Panc1 (cell line): ENCODE results near the gene DDX39B. TPM values are rescaled to one million over a fixed set of nuclear protein-coding genes. Genes with fewer than 3 reads are reported as not detected.

Experiments used
- ATAC-seq: fragments of 200-7000 bp; cut with Tn5 transposase; 2 replicates; pipeline ENCODE4 v1.9.1; 2020; ENCODE audit warnings: mild to moderate bottlenecking, moderate library complexity
- BruUV-seq: library from RNA; stranded (reverse); fragments of 400-500 nt; replicated peaks from 2 replicates; lab custom pipeline; 2021; lab: Mats Ljungman, UMichigan
- CTCF ChIA-PET: fragments of 300-600 bp; sonication (Branson Sonifier 250); formaldehyde crosslinking; loops from one replicate; lab custom pipeline; 2022; ENCODE audit warnings: antibody characterized with exemption; lab: Charles Lee
- POLR2A ChIA-PET: fragments of 300-600 bp; sonication (Branson Sonifier 250); formaldehyde crosslinking; loops from one replicate; lab custom pipeline; 2022; ENCODE audit warnings: antibody characterized with exemption; lab: Charles Lee
- DNase-seq: peaks from one replicate; pipeline ENCODE4 v3.0.0-alpha.2; 2010; ENCODE audit warnings: low read depth, low spot score
- H3K27ac ChIP-seq: 2 replicates; pipeline ENCODE4 v1.5.1; 2011; ENCODE audit warnings: mild to moderate bottlenecking, low read length, inconsistent platforms
- H3K27me3 ChIP-seq: fragments of 200-500 bp; sonication (Bioruptor generic); 2 replicates; pipeline ENCODE4 v1.6.0; 2014; ENCODE audit warnings: low read length, inconsistent platforms; ENCODE audit not compliant: control insufficient read depth, insufficient read depth
- H3K36me3 ChIP-seq: fragments of 200-500 bp; sonication (Bioruptor generic); 2 replicates; pipeline ENCODE4 v1.5.1; 2014; ENCODE audit warnings: inconsistent platforms, mild to moderate bottlenecking, low read length, moderate library complexity; ENCODE audit not compliant: control insufficient read depth, insufficient read depth
- H3K4me1 ChIP-seq: 2 replicates; pipeline ENCODE4 v1.5.1; 2011; ENCODE audit warnings: inconsistent platforms, mild to moderate bottlenecking, low read length, moderate library complexity; ENCODE audit not compliant: control insufficient read depth, insufficient read depth
- H3K4me3 ChIP-seq, 2 experiments: 2 replicates each; pipeline ENCODE4 v1.5.1; 2011 to 2012; ENCODE audit warnings: low read depth in 2 of 2, low read length in 2 of 2, mild to moderate bottlenecking in 2 of 2, inconsistent platforms in 1 of 2, moderate library complexity in 1 of 2
- H3K9me3 ChIP-seq: fragments of 200-500 bp; sonication (Bioruptor generic); 2 replicates; pipeline ENCODE4 v1.5.1; 2014; ENCODE audit warnings: low read depth, mild to moderate bottlenecking, inconsistent platforms, low read length, moderate library complexity; ENCODE audit not compliant: control insufficient read depth, insufficient read depth
- CTCF ChIP-seq: fragments of 450-650 bp; IDR thresholded peaks from 2 replicates; pipeline ENCODE4 v1.5.1; 2017; ENCODE audit warnings: mild to moderate bottlenecking
- POLR2AphosphoS5 ChIP-seq: IDR thresholded peaks from 2 replicates; pipeline ENCODE4 v1.6.1; 2012; ENCODE audit warnings: mild to moderate bottlenecking, low read depth, low read length, moderate library complexity
- REST ChIP-seq, 2 experiments: IDR thresholded peaks; 2 replicates each; pipeline ENCODE4 v1.6.1; 2011 to 2012; ENCODE audit warnings: low read depth in 2 of 2, control low read depth in 1 of 2, low read length in 1 of 2, mild to moderate bottlenecking in 1 of 2, moderate library complexity in 1 of 2; ENCODE audit not compliant: insufficient read depth in 1 of 2
- SIN3A ChIP-seq: IDR thresholded peaks from 2 replicates; pipeline ENCODE4 v1.6.1; 2012; ENCODE audit warnings: low read depth, mild to moderate bottlenecking, low read length, moderate library complexity, borderline replicate concordance; ENCODE audit not compliant: insufficient read depth
- TCF7L2 ChIP-seq: IDR thresholded peaks from 2 replicates; pipeline ENCODE4 v1.6.1; 2011; ENCODE audit warnings: mild to moderate bottlenecking, low read depth, low read length, inconsistent platforms
- in situ Hi-C: cut with HindIII; loops from 2 replicates; pipeline ENCODE4 v1.10.0; 2016; ENCODE audit warnings: low sequenced_read_pairs, low pct_unique_long_range_greater_than_20kb
- intact Hi-C: fragments of 100-400 bp; cut with micrococcal nuclease; formaldehyde crosslinking; loops from one replicate; pipeline ENCODE4 v1.10.0; 2022; ENCODE audit not compliant: unreplicated experiment
- total RNA-seq: library from RNA; stranded (reverse); gene quantifications from one replicate; pipeline ENCODE4 v1.2.1, GENCODE V29; 2021; ENCODE audit not compliant: unreplicated experiment

DDX39B gene
- total RNA-seq, 1 experiment from 2014 or later: 401 TPM

- TF ChIP-seq CTCF (no peak), SIN3A (no peak), REST (IDR thresholded peaks at IDR 0.05; ENCODE audit: insufficient read depth in 1 of 2, low read depth in 2 of 2, low read length in 1 of 2) (no peak), TCF7L2 (no peak), POLR2AphosphoS5 (no peak)
- DNase-seq (no peak), ATAC-seq (no peak)
- no peaks in the 10 kb centered on the region for H3K9me3 ChIP-seq
- BruUV-seq: no TSS peak
- no peak overlapping the region for H3K27ac ChIP-seq
- no peaks in the 10 kb centered on the region for H3K4me1 ChIP-seq
- CTCF ChIA-PET: no interaction called here
- intact Hi-C loops: no loop called here
- in situ Hi-C loops: no loop called here
- H3K27me3 ChIP-seq: no peaks in the 10 kb centered on the region
- POLR2A ChIA-PET: no interaction called here
- no peaks in the 10 kb centered on the region for H3K36me3 ChIP-seq
- no peak overlapping the region for H3K4me3 ChIP-seq
Observed at GRCh38 chr6:31521835-31522234, 20.0 kb downstream of the DDX39B start.

GRCh38 chr6:31513456-31514165 is 28.2 kb downstream of the DDX39B start:
- H3K27ac ChIP-seq: no peak overlapping the region
- no peak for DNase-seq
- POLR2A ChIA-PET: no interaction called here

GRCh38 chr6:31510007-31510406 is 31.8 kb downstream of the DDX39B start:
- POLR2A ChIA-PET: no interaction called here
- Histone ChIP-seq H3K4me1 (peaks cover 6% of the 10 kb centered on the region), H3K36me3 (peaks cover 5% of the 10 kb centered on the region), H3K4me3 (no peak overlapping the region), H3K27ac (peak overlapping the region; percentile 0), H3K9me3 (no peaks in the 10 kb centered on the region), H3K27me3 (no peaks in the 10 kb centered on the region)
- intact Hi-C loops (no loop called here), in situ Hi-C loops (no loop called here)
- BruUV-seq: TSS peak; percentile 49
- ATAC-seq (peak; percentile 85), DNase-seq (no peak)
- TF ChIP-seq REST (IDR thresholded peaks at IDR 0.05; ENCODE audit: insufficient read depth in 1 of 2, low read depth in 2 of 2, low read length in 1 of 2) (no peak), TCF7L2 (0 out of 2 replicates have a peak, but pooled peaks have one; percentile 66), CTCF (no peak), POLR2AphosphoS5 (no peak)
- CTCF ChIA-PET: no interaction called here

More at GRCh38 chr6:31513456-31514165, 28.2 kb downstream of the DDX39B start:
- no peaks in the 10 kb centered on the region for H3K9me3 ChIP-seq
- no peak for ATAC-seq
- no peak overlapping the region for H3K4me3 ChIP-seq
- CTCF ChIA-PET: no interaction called here
- TF ChIP-seq TCF7L2 (no peak), POLR2AphosphoS5 (no peak)
- no peaks in the 10 kb centered on the region for H3K27me3 ChIP-seq
- peaks cover 6% of the 10 kb centered on the region for H3K4me1 ChIP-seq
- BruUV-seq: no TSS peak
- in situ Hi-C loops: no loop called here
- intact Hi-C loops: no loop called here
- peaks cover 3% of the 10 kb centered on the region for H3K36me3 ChIP-seq
